K562 (cell line): Measurements from ENCODE around the gene EPPIN. TPM values are rescaled to one million over a fixed set of nuclear protein-coding genes. Genes with fewer than 3 reads are reported as not detected.

Source experiments
- ATAC-seq: fragments of 200-7000 bp; cut with Tn5 transposase; 3 replicates; pipeline ENCODE4 v1.9.1; 2020; ENCODE audit warnings: moderate library complexity
- BruUV-seq: library from RNA; stranded (reverse); fragments of 400-500 nt; replicated peaks from 2 replicates; lab custom pipeline; 2021; lab: Mats Ljungman, UMichigan
- CTCF ChIA-PET: fragments of 300-600 bp; formaldehyde crosslinking; extraction: SDS; loops from one replicate; lab custom pipeline; 2021; ENCODE audit warnings: low intra/inter-chr PET ratio; lab: Yijun Ruan, JAX
- POLR2A ChIA-PET: fragments of 300-600, 350-650 bp; sonication (Branson Sonifier 250); formaldehyde crosslinking; extraction: SDS; loops from one replicate; lab custom pipeline; 2021; ENCODE audit warnings: antibody characterized with exemption, inconsistent platforms; lab: Yijun Ruan, JAX
- DNase-seq, 4 experiments: peaks; one replicate each; pipeline versions ENCODE4 v3.0.0 to v3.0.0-alpha.2; 2011 to 2018; ENCODE audit warnings: low spot score in 3 of 4, mixed read lengths in 3 of 4; ENCODE audit errors: extremely low read depth in 1 of 4
- FAIRE-seq: peaks from 2 replicates; lab custom pipeline; 2011; peaks lifted over from hg19 to GRCh38; lab: Jason Lieb, UNC
- H2AFZ ChIP-seq: 2 replicates; pipeline ENCODE4 v1.6.0; 2011; ENCODE audit warnings: low read depth, low read length, control low read depth, inconsistent platforms
- H3K27ac ChIP-seq: fragments of 200-600 bp; 3 replicates; pipeline ENCODE4 v1.8.0; 2011; ENCODE audit warnings: low read depth, mild to moderate bottlenecking, control low read depth, inconsistent platforms, low read length, moderate library complexity, mixed read lengths; ENCODE audit errors: extremely low read depth
- H3K27me3 ChIP-seq, 2 experiments: fragments of 300-600 bp in 1 of 2; 2 replicates in 1 of 2; 3 replicates in 1 of 2; pipeline versions ENCODE4 v1.6.0 to v1.8.0; 2011; ENCODE audit warnings: inconsistent platforms in 2 of 2, low read length in 2 of 2, mild to moderate bottlenecking in 1 of 2, mixed read lengths in 1 of 2, moderate library complexity in 1 of 2; ENCODE audit not compliant: control insufficient read depth in 2 of 2, insufficient read depth in 2 of 2
- H3K36me3 ChIP-seq: fragments of 300-600 bp; 3 replicates; pipeline ENCODE4 v1.8.0; 2011; ENCODE audit warnings: mild to moderate bottlenecking, low read length, inconsistent platforms; ENCODE audit not compliant: control insufficient read depth, insufficient read depth
- H3K4me1 ChIP-seq, 2 experiments: fragments of 200-600 bp in 1 of 2; replicated peaks in 1 of 2; 2 replicates in 1 of 2; 3 replicates in 1 of 2; pipeline versions ENCODE4 v1.5.1 to v1.8.0; 2011; ENCODE audit warnings: inconsistent platforms in 2 of 2, low read length in 2 of 2, mild to moderate bottlenecking in 1 of 2, mixed read lengths in 1 of 2, moderate library complexity in 1 of 2; ENCODE audit not compliant: control insufficient read depth in 2 of 2, insufficient read depth in 2 of 2
- H3K4me2 ChIP-seq: 2 replicates; pipeline ENCODE4 v1.6.1; 2011; ENCODE audit warnings: low read length, control low read depth, inconsistent platforms, mixed read lengths; ENCODE audit not compliant: insufficient read depth
- H3K4me3 ChIP-seq: fragments of 200-600 bp; sonication (generic), shearing (Covaris generic); 2 replicates; pipeline ENCODE4 v1.5.1; 2016; ENCODE audit warnings: control low read depth, inconsistent platforms
- H3K79me2 ChIP-seq: fragments of 200-600 bp; 3 replicates; pipeline ENCODE4 v1.8.0; 2011; ENCODE audit warnings: low read length, inconsistent platforms; ENCODE audit not compliant: control insufficient read depth, insufficient read depth
- H3K9ac ChIP-seq, 2 experiments: 2 replicates each; pipeline versions ENCODE4 v1.6.0 to v1.6.1; 2011; ENCODE audit warnings: low read depth in 2 of 2, low read length in 2 of 2, control low read depth in 1 of 2, inconsistent platforms in 1 of 2, mild to moderate bottlenecking in 1 of 2, mixed read lengths in 1 of 2; ENCODE audit not compliant: insufficient read depth in 1 of 2
- H3K9me1 ChIP-seq: one replicate; pipeline ENCODE4 v1.6.0; 2011; ENCODE audit warnings: inconsistent platforms, mild to moderate bottlenecking, low read length, moderate library complexity; ENCODE audit not compliant: control insufficient read depth, insufficient read depth
- H3K9me3 ChIP-seq: replicated peaks from 2 replicates; pipeline ENCODE4 v1.5.1; 2011; ENCODE audit warnings: low read depth, low read length, inconsistent platforms; ENCODE audit not compliant: control insufficient read depth, insufficient read depth
- H4K20me1 ChIP-seq: replicated peaks from 2 replicates; pipeline ENCODE4 v1.6.1; 2011; ENCODE audit warnings: low read length, inconsistent platforms, mixed read lengths; ENCODE audit not compliant: control insufficient read depth, insufficient read depth
- BRD9 ChIP-seq: fragments of 450-650 bp; IDR thresholded peaks from 2 replicates; pipeline ENCODE4 v1.6.1; 2018; ENCODE audit warnings: low read depth; ENCODE audit not compliant: partially characterized antibody
- COPS2 ChIP-seq: fragments of 450-650 bp; conservative IDR thresholded peaks from 2 replicates; pipeline ENCODE4 v1.6.1; 2016; ENCODE audit warnings: mild to moderate bottlenecking, moderate library complexity
- EP400 ChIP-seq: fragments of 450-650 bp; IDR thresholded peaks from 2 replicates; pipeline ENCODE4 v1.6.1; 2017; ENCODE audit warnings: antibody characterized with exemption, mild to moderate bottlenecking, moderate library complexity
- EWSR1 ChIP-seq: fragments of 450-650 bp; IDR thresholded peaks from 2 replicates; pipeline ENCODE4 v1.6.1; 2018; ENCODE audit warnings: borderline replicate concordance, mild to moderate bottlenecking, low read depth, moderate library complexity; ENCODE audit not compliant: partially characterized antibody
- FOXP1 ChIP-seq: sonication (generic); formaldehyde crosslinking; IDR thresholded peaks from 2 replicates; pipeline ENCODE4 v1.8.0; 2022; ENCODE audit warnings: mild to moderate bottlenecking, missing genetic modification reagents
- ILF3 ChIP-seq: fragments of 450-650 bp; IDR thresholded peaks from 2 replicates; pipeline ENCODE4 v1.6.1; 2018; ENCODE audit warnings: antibody characterized with exemption, mild to moderate bottlenecking, moderate library complexity, borderline replicate concordance
- JUND ChIP-seq, 2 experiments: IDR thresholded peaks; 2 replicates in 1 of 2; 3 replicates in 1 of 2; pipeline ENCODE4 v1.6.1; 2011; ENCODE audit warnings: borderline replicate concordance in 2 of 2, low read depth in 2 of 2, low read length in 2 of 2, improper control_type of control experiment in 1 of 2, missing biosample characterization in 1 of 2, missing genetic modification characterization in 1 of 2, missing genetic modification reagents in 1 of 2
- KDM4B ChIP-seq, 2 experiments: fragments of 450-650 bp in 1 of 2; sonication (generic) in 1 of 2; IDR thresholded peaks; 2 replicates each; pipeline ENCODE4 v1.6.1; 2016 to 2017; ENCODE audit warnings: borderline replicate concordance in 2 of 2, antibody characterized with exemption in 1 of 2, low read depth in 1 of 2, mild to moderate bottlenecking in 1 of 2
- NFE2L1 ChIP-seq: fragments of 450-650 bp; IDR thresholded peaks from 2 replicates; pipeline ENCODE4 v1.6.1; 2016; ENCODE audit warnings: missing genetic modification characterization, low read depth, mild to moderate bottlenecking, missing compliant biosample characterization, moderate library complexity, borderline replicate concordance
- RBM15 ChIP-seq: fragments of 200-400 bp; formaldehyde crosslinking; IDR thresholded peaks from 2 replicates; pipeline ENCODE4 v1.6.1; 2018; ENCODE audit warnings: mild to moderate bottlenecking, low read length, moderate library complexity; ENCODE audit not compliant: insufficient read depth
- SAP30 ChIP-seq: fragments of 200-600 bp; sonication (generic); IDR thresholded peaks from 2 replicates; pipeline ENCODE4 v1.6.1; 2012; ENCODE audit warnings: borderline replicate concordance, low read depth, mild to moderate bottlenecking, moderate library complexity, low read length, control low read depth, inconsistent platforms; ENCODE audit not compliant: insufficient read depth, poor library complexity, severe bottlenecking
- TEAD4 ChIP-seq, 2 experiments: sonication (generic) in 1 of 2; formaldehyde crosslinking in 1 of 2; IDR thresholded peaks; 2 replicates each; pipeline versions ENCODE4 v1.6.1 to v1.8.0; 2012 to 2022; ENCODE audit warnings: borderline replicate concordance in 1 of 2, inconsistent platforms in 1 of 2, low read length in 1 of 2, mild to moderate bottlenecking in 1 of 2, missing genetic modification reagents in 1 of 2
- TRIM24 ChIP-seq, 2 experiments: fragments of 450-650 bp; IDR thresholded peaks; 2 replicates each; pipeline ENCODE4 v1.6.1; 2016
- ZBTB43 ChIP-seq: sonication (generic); formaldehyde crosslinking; IDR thresholded peaks from 2 replicates; pipeline ENCODE4 v1.8.0; 2023; ENCODE audit warnings: mild to moderate bottlenecking, missing genetic modification reagents
- ZNF311 ChIP-seq: fragments of 250-450 bp; sonication (Bioruptor Pico); IDR thresholded peaks from 2 replicates; pipeline ENCODE4 v1.4.0; 2020; ENCODE audit warnings: mild to moderate bottlenecking, moderate library complexity
- ZNF445 ChIP-seq: fragments of 250-450 bp; sonication (Bioruptor Pico); IDR thresholded peaks from 2 replicates; pipeline ENCODE4 v1.4.0; 2020; ENCODE audit warnings: low read depth, mild to moderate bottlenecking, moderate library complexity
- ZNF778 ChIP-seq: fragments of 450-650 bp; formaldehyde crosslinking; IDR thresholded peaks from 2 replicates; pipeline ENCODE4 v1.4.0; 2020; ENCODE audit warnings: mild to moderate bottlenecking, moderate library complexity
- WGBS: fragments of 100-300 bp; shearing (Covaris generic); methylation state at CpG from one replicate; pipeline ENCODE4 v1.1.6; 2016; ENCODE audit warnings: low coverage, mixed read lengths; ENCODE audit not compliant: insufficient coverage; ENCODE audit errors: missing lambda C conversion rate; 5-methylcytosine and 5-hydroxymethylcytosine counted together
- in situ Hi-C: fragments of 300-500 bp; cut with MboI; formaldehyde crosslinking; loops from 4 replicates; pipeline ENCODE4 v1.15.0; 2018; ENCODE audit warnings: inconsistent platforms, mixed read lengths
- intact Hi-C: fragments of 100-400 bp; cut with micrococcal nuclease; formaldehyde crosslinking; loops from 2 replicates; pipeline ENCODE4 v1.14.2; 2022
- polyA plus RNA-seq, 8 experiments: library from polyadenylated mRNA; depleted of rRNA in 4 of 8; stranded (reverse) in 5 of 8; unstranded in 3 of 8; fragments of >200 nt; fragmentation: Nextera tagmentation in 2 of 8; fragmentation: Illumina TruSeq in 1 of 8; extraction: Ambion mirVana in 2 of 8; extraction: Trizol in 1 of 8; gene quantifications; 2 replicates each; pipeline versions ENCODE4 v1.2.1 to v1.2.3, GENCODE V29; 2011 to 2014; ENCODE audit warnings: inconsistent platforms in 1 of 8, missing spikeins in 1 of 8
- total RNA-seq, 7 experiments: library from RNA; depleted of rRNA in 6 of 7; stranded (reverse); fragments of >200 nt in 6 of 7; fragmentation: Illumina TruSeq in 2 of 7; extraction: Trizol in 2 of 7; gene quantifications; 2 replicates each; pipeline versions ENCODE4 v1.2.1 to v1.2.3, GENCODE V29; 2011 to 2021; ENCODE audit warnings: low replicate concordance in 1 of 7
- TF ChIP-seq, protein P1 (sequence below): fragments of 250-450 bp; sonication (Bioruptor Pico); IDR thresholded peaks from 2 replicates; pipeline ENCODE4 v1.4.0; 2020; ENCODE audit warnings: borderline replicate concordance
- TF ChIP-seq, protein P2 (sequence below): sonication (generic); formaldehyde crosslinking; IDR thresholded peaks from 2 replicates; pipeline ENCODE4 v1.5.0; 2020; ENCODE audit warnings: missing genetic modification reagents

EPPIN gene
- total and polyA plus RNA-seq, 9 of the 15 experiments (the other 6 are each of a cell fraction or from before 2014, with no cell fraction given), result not detected

- WGBS, result 0% methylated on average over 3 of the region's 3 CpGs
- no TSS peak for BruUV-seq
- H3K36me3 ChIP-seq, result no peaks in the 10 kb centered on the region
These were observed 36.3 kb upstream of the EPPIN start for GRCh38 chr20:45583502-45583901.

More at GRCh38 chr20:45583502-45583901, 36.3 kb upstream of the EPPIN start:
- H3K27me3 ChIP-seq, result peaks cover 6 to 12% of the 10 kb centered on the region in 2 experiments; a peak in 3 of 5 replicates
- ChIA-PET CTCF (no interaction called here), POLR2A (interaction anchor here (0.6 kb wide), 1 partner anchor 15 kb away, joined by 3 read pairs; no protein-coding TSS in a partner anchor)
- no peaks in the 10 kb centered on the region for H3K9me1 ChIP-seq
- no peak overlapping the region for H3K27ac ChIP-seq
- no peaks in the 10 kb centered on the region for H3K79me2 ChIP-seq
- TF ChIP-seq SAP30 (no peak), ZBTB43 (CRISPR knock-in tag) (no peak), NFE2L1 (tag) (no peak), ZNF445 (CRISPR knock-in tag) (no peak), ZNF311 (CRISPR knock-in tag) (no peak), EWSR1 (no peak), JUND (IDR thresholded peaks at IDR 0.05; ENCODE audit: borderline replicate concordance, low read depth, low read length) (no peak), JUND (tag; IDR thresholded peaks at IDR 0.05; ENCODE audit: borderline replicate concordance, low read depth, low read length) (no peak), BRD9 (no peak), TEAD4 (IDR thresholded peaks at IDR 0.05; ENCODE audit: low read length) (no peak), TEAD4 (CRISPR knock-in tag; IDR thresholded peaks at IDR 0.05; ENCODE audit: borderline replicate concordance) (no peak), FOXP1 (CRISPR knock-in tag) (no peak), COPS2 (no peak), EP400 (no peak), TRIM24 (IDR thresholded peaks at IDR 0.05) (no peak), ILF3 (no peak), ZNF778 (CRISPR knock-in tag) (no peak), RBM15 (no peak), KDM4B (IDR thresholded peaks at IDR 0.05; ENCODE audit: borderline replicate concordance in 2 of 2, low read depth in 1 of 2) (no peak)
- TF ChIP-seq, protein P1, sequence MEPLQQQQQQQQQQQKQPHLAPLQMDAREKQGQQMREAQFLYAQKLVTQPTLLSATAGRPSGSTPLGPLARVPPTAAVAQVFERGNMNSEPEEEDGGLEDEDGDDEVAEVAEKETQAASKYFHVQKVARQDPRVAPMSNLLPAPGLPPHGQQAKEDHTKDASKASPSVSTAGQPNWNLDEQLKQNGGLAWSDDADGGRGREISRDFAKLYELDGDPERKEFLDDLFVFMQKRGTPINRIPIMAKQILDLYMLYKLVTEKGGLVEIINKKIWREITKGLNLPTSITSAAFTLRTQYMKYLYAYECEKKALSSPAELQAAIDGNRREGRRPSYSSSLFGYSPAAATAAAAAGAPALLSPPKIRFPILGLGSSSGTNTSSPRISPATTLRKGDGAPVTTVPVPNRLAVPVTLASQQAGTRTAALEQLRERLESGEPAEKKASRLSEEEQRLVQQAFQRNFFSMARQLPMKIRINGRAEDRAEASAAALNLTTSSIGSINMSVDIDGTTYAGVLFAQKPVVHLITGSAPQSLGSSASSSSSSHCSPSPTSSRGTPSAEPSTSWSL (CRISPR knock-in tag), result no peak
- TF ChIP-seq, protein P2, sequence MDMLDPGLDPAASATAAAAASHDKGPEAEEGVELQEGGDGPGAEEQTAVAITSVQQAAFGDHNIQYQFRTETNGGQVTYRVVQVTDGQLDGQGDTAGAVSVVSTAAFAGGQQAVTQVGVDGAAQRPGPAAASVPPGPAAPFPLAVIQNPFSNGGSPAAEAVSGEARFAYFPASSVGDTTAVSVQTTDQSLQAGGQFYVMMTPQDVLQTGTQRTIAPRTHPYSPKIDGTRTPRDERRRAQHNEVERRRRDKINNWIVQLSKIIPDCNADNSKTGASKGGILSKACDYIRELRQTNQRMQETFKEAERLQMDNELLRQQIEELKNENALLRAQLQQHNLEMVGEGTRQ (CRISPR knock-in tag), result no peak
- ATAC-seq (no peak), DNase-seq (no peak), FAIRE-seq (no peak)
- no peak overlapping the region for H3K9ac ChIP-seq
- H4K20me1 ChIP-seq, result no peaks in the 10 kb centered on the region
- no peaks in the 10 kb centered on the region for H3K9me3 ChIP-seq
- intact Hi-C loops, result no loop called here
- no peaks in the 10 kb centered on the region for H3K4me1 ChIP-seq
- in situ Hi-C loops, result no loop called here
- no peak overlapping the region for H2AFZ ChIP-seq
- no peak overlapping the region for H3K4me3 ChIP-seq
- no peak overlapping the region for H3K4me2 ChIP-seq
